NCI-H1105 (cell line): ENCODE data around the gene TYMP.

Source experiments
- DNase-seq: peaks from one replicate; lab custom pipeline; 2025; lab: John Stamatoyannopoulos, UW

The TYMP gene

GRCh38 chr22:50505276-50505775 lies 24.5 kb downstream of the TYMP start:
- DNase-seq = no peak

- DNase-seq = no peak
Observed at GRCh38 chr22:50504369-50505211, 25.2 kb downstream of the TYMP start.

- no peak for DNase-seq
Observed at GRCh38 chr22:50503475-50504145, 26.2 kb downstream of the TYMP start.

GRCh38 chr22:50502628-50503474 lies 27.0 kb downstream of the TYMP start:
- DNase-seq = no peak

GRCh38 chr22:50502096-50502495 lies 27.7 kb downstream of the TYMP start:
- DNase-seq = no peak

- no peak for DNase-seq
Observed at GRCh38 chr22:50500452-50500851, 29.4 kb downstream of the TYMP start.

GRCh38 chr22:50498322-50498890 lies 31.4 kb downstream of the TYMP start:
- DNase-seq = peak; percentile 59

- DNase-seq = no peak
Observed at GRCh38 chr22:50497093-50497492, 32.7 kb downstream of the TYMP start.

- DNase-seq = no peak
Observed at GRCh38 chr22:50490531-50491308, 39.1 kb downstream of the TYMP start.

GRCh38 chr22:50489363-50490243 lies 40.2 kb downstream of the TYMP start:
- DNase-seq = no peak

- DNase-seq = no peak
Observed at GRCh38 chr22:50488886-50489285, 40.9 kb downstream of the TYMP start.

- no peak for DNase-seq
Observed at GRCh38 chr22:50488006-50488677, 41.7 kb downstream of the TYMP start.

- no peak for DNase-seq
Observed at GRCh38 chr22:50487290-50488005, 42.4 kb downstream of the TYMP start.

GRCh38 chr22:50486561-50487289 lies 43.1 kb downstream of the TYMP start, which contains the start of gene MIOX:
TSS of gene MIOX (plus strand) at chr22:50486859. CDS start at chr22:50486898, 39 bp downstream.
- DNase-seq = no peak

GRCh38 chr22:50485221-50486131 lies 44.3 kb downstream of the TYMP start:
- DNase-seq = peak; percentile 30

- no peak for DNase-seq
Observed at GRCh38 chr22:50483977-50484853, 45.6 kb downstream of the TYMP start.
